ENCODE measurements around the gene FADD.

FADD gene

GRCh38 chr11:70203751-70204465 lies 812 bp downstream of the FADD start:
- H3K27me3 ChIP-seq (replicated peaks): no peaks in the 10 kb centered on the region
- peak overlapping the region; percentile 94 for H3K27ac ChIP-seq
- no peak for TF ChIP-seq CTCF (IDR thresholded peaks at IDR 0.05; ENCODE audit: low read depth, low read length, missing control alignments)
- peak overlapping the region; percentile 96 for H3K4me3 ChIP-seq (ENCODE audit: low read depth, low read length)
- DNase-seq: peak; percentile 95
- H3K36me3 ChIP-seq (replicated peaks): peaks cover 28% of the 10 kb centered on the region
- in situ Hi-C loops (cut with HindIII; ENCODE audit: low pct_ligation_motif_present, low sequenced_read_pairs): no loop called here

GRCh38 chr11:70204466-70204799 lies 1.3 kb downstream of the FADD start:
- Histone ChIP-seq H3K36me3 (replicated peaks) (peaks cover 30% of the 10 kb centered on the region), H3K27ac (peak overlapping the region; percentile 94), H3K4me3 (ENCODE audit: low read depth, low read length) (peak overlapping the region; percentile 96), H3K27me3 (replicated peaks) (no peaks in the 10 kb centered on the region)
- TF ChIP-seq CTCF (IDR thresholded peaks at IDR 0.05; ENCODE audit: low read depth, low read length, missing control alignments): no peak
- DNase-seq: no peak
- in situ Hi-C loops (cut with HindIII; ENCODE audit: low pct_ligation_motif_present, low sequenced_read_pairs): no loop called here

DNA sequence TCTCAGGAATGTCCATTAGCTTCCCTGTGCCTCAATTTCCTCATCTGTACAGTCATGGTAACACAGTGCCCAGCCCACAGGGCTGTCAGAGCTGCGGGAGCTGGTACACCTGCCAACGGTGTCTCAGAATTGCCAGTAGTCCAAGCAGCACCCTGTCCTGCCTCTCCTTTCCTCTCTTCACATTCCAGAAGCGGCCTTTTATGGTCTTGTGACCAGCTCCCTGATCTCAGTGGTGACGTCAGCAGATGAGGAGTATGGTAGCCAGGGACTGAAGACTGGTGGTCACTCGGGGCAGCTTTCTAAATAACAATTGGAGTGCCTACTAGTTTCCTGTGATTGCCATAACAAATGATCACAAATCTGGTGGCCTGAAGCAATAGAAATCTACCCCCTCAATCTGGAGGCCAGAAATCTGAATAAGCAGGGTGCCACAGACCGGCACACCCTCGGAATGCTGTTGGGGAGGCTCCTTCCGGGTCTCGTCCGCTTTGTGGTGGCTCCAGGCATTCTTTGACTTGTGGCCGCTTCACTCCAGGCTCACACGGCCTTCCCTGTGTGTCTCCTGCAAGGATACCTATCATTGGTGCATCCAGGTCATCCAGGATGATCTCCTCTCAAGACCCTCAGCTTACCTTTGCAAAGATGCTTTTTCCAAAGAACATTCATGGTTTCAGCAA lies 2.1 kb downstream of the FADD start:
- Histone ChIP-seq H3K4me3 (ENCODE audit: low read depth, low read length) (peak overlapping the region; percentile 96), H3K27ac (peak overlapping the region; percentile 94), H3K27me3 (replicated peaks) (no peaks in the 10 kb centered on the region), H3K36me3 (replicated peaks) (peaks cover 30% of the 10 kb centered on the region)
- DNase-seq: peak; percentile 24
- TF ChIP-seq CTCF (IDR thresholded peaks at IDR 0.05; ENCODE audit: low read depth, low read length, missing control alignments): no peak
- in situ Hi-C loops (cut with HindIII; ENCODE audit: low pct_ligation_motif_present, low sequenced_read_pairs): no loop called here

DNA sequence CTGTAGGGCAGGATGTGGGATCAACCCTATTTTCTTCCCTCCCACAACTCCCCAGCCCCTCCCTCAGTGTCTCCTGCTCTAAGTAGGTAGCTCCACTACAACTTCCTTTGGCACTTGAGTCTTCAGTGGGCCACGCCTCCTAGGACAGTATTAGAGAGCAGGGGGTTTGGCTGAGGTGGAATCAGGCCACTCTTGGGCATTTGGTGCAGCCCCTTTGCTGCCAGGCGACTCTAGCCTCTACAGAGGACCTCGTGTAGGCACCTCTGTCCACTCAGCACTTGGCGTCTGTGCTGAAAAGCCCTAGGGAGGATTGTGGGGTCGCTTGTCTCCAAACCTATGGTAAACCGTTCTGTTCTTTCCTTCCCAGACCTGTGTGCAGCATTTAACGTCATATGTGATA lies 2.7 kb downstream of the FADD start:
- Histone ChIP-seq H3K36me3 (replicated peaks) (peaks cover 30% of the 10 kb centered on the region), H3K27me3 (replicated peaks) (no peaks in the 10 kb centered on the region), H3K4me3 (ENCODE audit: low read depth, low read length) (no peak overlapping the region), H3K27ac (peak overlapping the region; percentile 94)
- no peak for DNase-seq
- in situ Hi-C loops (cut with HindIII; ENCODE audit: low pct_ligation_motif_present, low sequenced_read_pairs): no loop called here
- TF ChIP-seq CTCF (IDR thresholded peaks at IDR 0.05; ENCODE audit: low read depth, low read length, missing control alignments): no peak

- TF ChIP-seq CTCF (IDR thresholded peaks at IDR 0.05; ENCODE audit: low read depth, low read length, missing control alignments): no peak
- in situ Hi-C loops (cut with HindIII; ENCODE audit: low pct_ligation_motif_present, low sequenced_read_pairs): no loop called here
- Histone ChIP-seq H3K27ac (no peak overlapping the region), H3K36me3 (replicated peaks) (peaks cover 30% of the 10 kb centered on the region), H3K4me3 (ENCODE audit: low read depth, low read length) (no peak overlapping the region), H3K27me3 (replicated peaks) (no peaks in the 10 kb centered on the region)
- DNase-seq: no peak
These were observed 3.3 kb downstream of the FADD start for GRCh38 chr11:70206226-70206981.

All from brain microvascular endothelial cell (primary cell).